Spleen (tissue), 7 donors: ENCODE results near the gene UBE2K.
A peak's percentile ranks its signal among the peaks of the same experiment; 100 is the strongest.

Experiments used
- CTCF ChIP-seq, 11 experiments: fragments of 200-600 bp in 7 of 11; fragments of 450-650 bp in 4 of 11; sonication (generic) in 4 of 11; IDR thresholded peaks in 8 of 11; conservative IDR thresholded peaks in 3 of 11; 1 replicate in 7 of 11; 2 replicates in 4 of 11; pipeline versions ENCODE4 v1.4.0 to v1.8.0; 2016 to 2021; ENCODE audit warnings: antibody characterized with exemption in 11 of 11, inconsistent platforms in 4 of 11, mild to moderate bottlenecking in 1 of 11
- POLR2A ChIP-seq, 3 donors: fragments of 450-650 bp; IDR thresholded peaks; one replicate each; pipeline ENCODE4 v1.5.1; 2017; ENCODE audit warnings: antibody characterized with exemption in 3 of 3, mild to moderate bottlenecking in 1 of 3
- POLR2AphosphoS5 ChIP-seq, 3 donors: sonication (generic); formaldehyde crosslinking; IDR thresholded peaks; one replicate each; pipeline ENCODE4 v1.5.1; 2017; ENCODE audit warnings: antibody characterized with exemption in 3 of 3
- donor health status: DM: no; HTN: no; CAD: no; lungs with moderate emphysema.
- donor health status: DM: no; HTN: no; CAD: no.
- donor health status: DM: no; HTN: no; CAD: no.

GRCh38 chr4:39697740-39698423 lies at the start of gene UBE2K:
- peak in 3 of 11 experiments; percentile 9 to 32 (median 22) for TF ChIP-seq CTCF (IDR thresholded peaks at IDR 0.05 in 8 of 11, conservative IDR thresholded peaks at IDR 0.05 in 3 of 11)
- peak in 2 of 3 donors; percentile 15 to 26 for TF ChIP-seq POLR2A (IDR thresholded peaks at IDR 0.05)
- TF ChIP-seq POLR2AphosphoS5 (IDR thresholded peaks at IDR 0.05), result peak; percentile 90 to 93 (median 92)
